ENCODE results near the gene SLC26A9. TPM values are rescaled to one million over a fixed set of nuclear protein-coding genes. Genes with fewer than 3 reads are reported as not detected.
A peak's percentile ranks its signal among the peaks of the same experiment; 100 is the strongest.

The SLC26A9 gene
- total RNA-seq, 2 donors from 2014 or later, result 11.3 to 25.4 TPM

- DNase-seq, result no peak
- ATAC-seq, result peak in 1 of 2 donors; percentile 12
- intact Hi-C loops (cut with DNase I), result loop anchor here (5.0 to 10.0 kb wide), 4 partner anchors 53 to 313 kb away; no protein-coding TSS in a partner anchor
Observed at GRCh38 chr1:205975387-205975998, 32.2 kb upstream of the SLC26A9 start.

- DNase-seq (no peak), ATAC-seq (no peak)
- intact Hi-C loops (cut with DNase I), result loop anchor here (5.0 to 10.0 kb wide), 4 partner anchors 52 to 312 kb away; no protein-coding TSS in a partner anchor
Observed at GRCh38 chr1:205974712-205975111, 31.5 kb upstream of the SLC26A9 start.

GRCh38 chr1:205973377-205974232, 30.3 kb upstream of the SLC26A9 start:
- intact Hi-C loops (cut with DNase I), result loop anchor here in 1 of 2 donors (10.0 kb wide), 1 partner anchor 309 kb away; no protein-coding TSS in a partner anchor
- ATAC-seq (no peak), DNase-seq (no peak)

DNA sequence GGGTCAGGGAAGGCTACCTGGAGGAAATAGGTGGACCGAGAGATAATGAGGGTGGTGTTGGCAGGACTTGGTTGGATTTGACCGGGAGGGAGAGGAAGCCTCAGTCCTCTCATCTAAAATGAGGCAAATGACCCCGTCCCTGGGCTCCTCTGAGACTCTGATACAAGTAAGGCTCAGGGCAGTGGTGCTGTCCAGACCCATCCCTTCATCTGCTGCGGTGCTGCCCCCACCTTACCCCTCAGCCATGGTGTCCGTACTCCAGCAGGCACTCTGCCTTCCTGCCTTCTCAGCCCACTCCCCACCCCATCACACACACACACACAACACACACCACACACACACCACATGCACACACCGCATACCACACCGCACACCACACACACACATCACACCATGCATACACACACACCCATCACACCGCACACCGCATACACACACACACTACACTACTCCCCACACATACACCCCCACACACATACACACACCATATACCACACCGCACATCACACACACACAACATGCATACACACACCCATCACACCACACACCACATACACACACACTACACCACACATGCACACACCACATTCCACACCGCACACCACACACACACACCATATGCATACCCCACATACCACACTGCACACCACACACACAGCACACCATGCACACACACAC, 29.4 kb upstream of the SLC26A9 start:
- DNase-seq (no peak), ATAC-seq (no peak)
- intact Hi-C loops (cut with DNase I), result loop anchor here in 1 of 2 donors (10.0 kb wide), 1 partner anchor 308 kb away; no protein-coding TSS in a partner anchor

GRCh38 chr1:205972081-205972480, 28.8 kb upstream of the SLC26A9 start:
- intact Hi-C loops (cut with DNase I), result loop anchor here in 1 of 2 donors (10.0 kb wide), 1 partner anchor 307 kb away; no protein-coding TSS in a partner anchor
- DNase-seq (no peak), ATAC-seq (no peak)

DNA sequence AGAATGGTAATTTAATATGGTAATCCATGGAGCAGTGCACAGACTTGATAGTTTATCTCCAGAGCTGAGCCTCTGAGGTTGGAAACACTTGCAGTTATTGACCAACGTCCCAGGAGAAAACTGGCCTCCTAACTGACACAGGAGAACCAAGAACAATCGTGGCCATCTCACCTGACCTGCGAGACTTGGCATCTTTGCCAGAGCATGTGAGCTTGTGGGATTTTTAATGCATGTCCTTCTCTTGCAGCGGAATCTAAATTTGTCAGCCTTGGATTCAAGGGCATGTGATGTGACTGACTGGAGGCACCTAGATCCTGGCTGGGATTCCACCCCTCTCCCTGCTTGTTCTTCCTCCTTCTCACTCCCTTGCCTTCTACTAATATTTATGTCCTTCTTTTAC, 27.8 kb upstream of the SLC26A9 start:
- intact Hi-C loops (cut with DNase I), result loop anchor here in 1 of 2 donors (10.0 kb wide), 1 partner anchor 306 kb away; no protein-coding TSS in a partner anchor

GRCh38 chr1:205970486-205970885, 27.2 kb upstream of the SLC26A9 start:
- no peak for ATAC-seq
- no peak for DNase-seq
- intact Hi-C loops (cut with DNase I), result loop anchor here in 1 of 2 donors (10.0 kb wide), 1 partner anchor 306 kb away; no protein-coding TSS in a partner anchor

More for the DNA sequence above, 27.8 kb upstream of the SLC26A9 start:
- ATAC-seq, result no peak
- no peak for DNase-seq

GRCh38 chr1:205969229-205969628, 26.0 kb upstream of the SLC26A9 start:
- DNase-seq (no peak), ATAC-seq (no peak)
- intact Hi-C loops (cut with DNase I), result no loop called here

GRCh38 chr1:205967554-205968335, 24.5 kb upstream of the SLC26A9 start:
- ATAC-seq (no peak), DNase-seq (no peak)
- intact Hi-C loops (cut with DNase I), result no loop called here

DNA sequence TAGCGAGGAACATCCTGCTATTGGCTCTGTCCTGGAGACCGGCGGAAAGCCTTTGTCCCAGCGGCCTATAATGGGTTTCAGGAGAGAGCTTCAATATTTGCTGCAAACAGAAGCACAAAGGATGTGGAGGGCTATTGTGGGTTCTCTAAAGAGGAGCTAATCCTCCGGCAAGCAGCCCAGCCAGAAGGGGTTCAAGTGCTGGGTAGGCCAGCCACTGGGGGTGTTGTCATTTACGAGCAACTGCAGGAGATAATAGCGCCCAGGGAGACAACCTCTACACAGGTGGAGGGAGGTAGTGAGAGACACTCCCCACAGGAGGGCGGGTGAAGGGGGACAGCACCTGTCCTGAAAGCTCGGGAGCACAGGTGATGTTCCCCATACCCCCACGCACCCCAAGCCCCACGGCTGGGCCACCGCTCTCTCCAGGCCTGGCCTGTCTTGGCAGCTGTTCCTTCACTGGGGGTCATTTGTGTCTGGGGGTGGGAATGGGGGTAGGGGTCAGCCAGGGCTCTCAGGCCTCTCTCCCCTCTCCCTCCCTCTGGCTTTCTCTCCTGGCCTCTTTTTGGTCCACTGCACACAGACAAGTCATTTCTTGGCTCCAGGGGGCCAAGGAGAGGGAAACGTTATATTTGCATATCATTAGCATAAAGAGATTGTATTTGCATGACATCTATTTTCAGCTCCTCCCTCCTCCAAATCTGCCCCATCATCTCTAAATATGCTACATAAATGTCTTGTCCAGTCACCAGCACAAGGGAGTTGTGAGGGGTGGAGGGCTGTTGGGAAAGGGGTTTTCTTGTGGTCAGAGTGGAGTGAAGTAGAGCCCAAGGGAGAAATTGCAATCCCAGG, 22.0 kb upstream of the SLC26A9 start:
- intact Hi-C loops (cut with DNase I), result no loop called here
- ATAC-seq (no peak), DNase-seq (no peak)

GRCh38 chr1:205963352-205964155, 20.3 kb upstream of the SLC26A9 start:
- ATAC-seq (peak in 1 of 2 donors; percentile 24), DNase-seq (no peak)
- intact Hi-C loops (cut with DNase I), result no loop called here

GRCh38 chr1:205962821-205963221, 19.6 kb upstream of the SLC26A9 start:
- peak in 1 of 2 donors; percentile 10 for ATAC-seq
- peak; percentile 13 for DNase-seq
- intact Hi-C loops (cut with DNase I), result no loop called here

DNA sequence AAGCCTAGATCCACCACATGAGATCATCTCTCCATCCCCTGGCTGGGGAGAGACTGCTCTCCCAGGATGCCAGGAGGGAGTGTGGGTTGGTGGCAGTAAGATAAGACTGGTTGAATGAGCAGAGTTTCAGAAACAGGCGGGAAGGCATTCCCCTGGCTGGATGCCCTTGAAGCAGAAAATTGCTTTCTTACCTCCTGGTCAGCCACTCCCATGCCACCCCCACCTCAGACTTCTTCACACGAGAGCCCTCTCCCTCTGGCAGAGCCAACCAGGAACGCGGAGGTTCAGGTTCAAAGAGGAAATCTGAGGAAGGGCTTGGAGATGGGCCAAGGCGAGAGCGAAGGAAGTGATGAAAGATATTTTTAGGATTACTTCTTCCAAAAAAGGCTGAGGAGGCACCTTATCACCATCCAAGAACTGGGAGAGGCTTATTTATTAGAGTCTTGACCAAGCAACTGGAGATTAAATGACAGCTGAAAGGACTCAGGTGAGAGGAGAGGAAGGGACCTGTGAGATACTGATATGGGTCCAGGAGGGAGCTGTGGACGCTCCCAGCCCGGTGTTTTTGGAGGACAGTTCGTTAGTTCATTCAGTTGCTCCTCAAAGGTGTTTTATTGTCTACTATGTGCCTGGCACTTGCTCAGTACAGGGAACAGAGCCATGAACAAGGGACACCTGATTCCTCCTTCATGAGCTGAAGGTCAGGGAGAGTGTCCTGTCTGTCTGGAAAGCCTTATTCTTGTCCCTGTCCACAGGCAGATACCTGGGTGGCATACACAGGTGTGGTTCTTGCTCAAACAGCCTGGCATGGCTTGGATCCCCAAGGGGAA, 18.9 kb upstream of the SLC26A9 start:
- intact Hi-C loops (cut with DNase I), result no loop called here
- ATAC-seq (peak; percentile 54 to 81), DNase-seq (peak; percentile 42)

DNA sequence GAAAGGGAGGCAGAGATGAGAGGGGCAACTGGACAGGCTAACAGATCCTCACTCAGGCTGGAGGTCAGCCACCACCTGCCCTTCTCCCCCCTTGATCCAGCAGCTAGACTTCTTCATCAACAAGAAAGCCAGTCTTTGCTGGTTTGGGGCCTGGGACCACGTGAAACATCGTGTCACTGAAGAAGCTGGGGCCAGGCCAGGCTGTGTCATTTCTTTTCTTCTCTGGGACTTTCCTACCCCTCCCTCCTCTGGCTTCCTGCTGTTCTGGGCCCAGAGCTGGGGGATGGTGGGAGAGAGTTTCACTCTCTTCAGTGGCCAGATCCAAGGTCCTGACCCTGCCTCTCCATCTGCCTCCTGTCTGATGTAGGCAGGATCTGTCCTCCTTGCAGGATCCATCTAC, 18.1 kb upstream of the SLC26A9 start:
- ATAC-seq (peak in 1 of 2 donors; percentile 5), DNase-seq (no peak)
- intact Hi-C loops (cut with DNase I), result no loop called here

- no peak for ATAC-seq
- DNase-seq, result no peak
- intact Hi-C loops (cut with DNase I), result no loop called here
Observed at GRCh38 chr1:205959789-205960188, 16.5 kb upstream of the SLC26A9 start.

DNA sequence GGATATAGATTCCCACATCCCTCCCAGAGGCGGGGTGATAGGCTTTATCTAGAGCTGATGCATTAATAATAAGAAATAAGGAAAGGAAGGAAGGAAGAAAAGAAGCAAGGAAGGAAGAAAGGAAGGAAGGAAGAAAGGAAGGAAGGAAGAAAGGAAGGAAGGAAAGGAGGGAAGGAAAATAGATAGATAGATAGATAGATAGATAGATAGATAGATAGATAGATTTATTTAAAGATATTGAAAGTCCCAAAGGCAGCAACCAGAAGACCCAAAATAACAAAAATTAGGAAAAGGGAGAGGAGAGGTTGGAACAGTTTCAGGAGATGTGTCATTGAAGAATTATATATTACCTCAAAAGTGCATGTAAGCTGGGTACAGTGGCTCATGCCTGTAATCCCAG, 12.2 kb upstream of the SLC26A9 start:
- ATAC-seq, result no peak

More for the DNA sequence above, 12.2 kb upstream of the SLC26A9 start:
- intact Hi-C loops (cut with DNase I), result no loop called here
- no peak for DNase-seq
